Measurements from ENCODE around the gene HTRA3. TPM values are rescaled to one million over a fixed set of nuclear protein-coding genes. Genes with fewer than 3 reads are reported as not detected.

HTRA3 gene
- total and polyA plus RNA-seq, 2 donors: 1.5 to 2.1 TPM

DNA sequence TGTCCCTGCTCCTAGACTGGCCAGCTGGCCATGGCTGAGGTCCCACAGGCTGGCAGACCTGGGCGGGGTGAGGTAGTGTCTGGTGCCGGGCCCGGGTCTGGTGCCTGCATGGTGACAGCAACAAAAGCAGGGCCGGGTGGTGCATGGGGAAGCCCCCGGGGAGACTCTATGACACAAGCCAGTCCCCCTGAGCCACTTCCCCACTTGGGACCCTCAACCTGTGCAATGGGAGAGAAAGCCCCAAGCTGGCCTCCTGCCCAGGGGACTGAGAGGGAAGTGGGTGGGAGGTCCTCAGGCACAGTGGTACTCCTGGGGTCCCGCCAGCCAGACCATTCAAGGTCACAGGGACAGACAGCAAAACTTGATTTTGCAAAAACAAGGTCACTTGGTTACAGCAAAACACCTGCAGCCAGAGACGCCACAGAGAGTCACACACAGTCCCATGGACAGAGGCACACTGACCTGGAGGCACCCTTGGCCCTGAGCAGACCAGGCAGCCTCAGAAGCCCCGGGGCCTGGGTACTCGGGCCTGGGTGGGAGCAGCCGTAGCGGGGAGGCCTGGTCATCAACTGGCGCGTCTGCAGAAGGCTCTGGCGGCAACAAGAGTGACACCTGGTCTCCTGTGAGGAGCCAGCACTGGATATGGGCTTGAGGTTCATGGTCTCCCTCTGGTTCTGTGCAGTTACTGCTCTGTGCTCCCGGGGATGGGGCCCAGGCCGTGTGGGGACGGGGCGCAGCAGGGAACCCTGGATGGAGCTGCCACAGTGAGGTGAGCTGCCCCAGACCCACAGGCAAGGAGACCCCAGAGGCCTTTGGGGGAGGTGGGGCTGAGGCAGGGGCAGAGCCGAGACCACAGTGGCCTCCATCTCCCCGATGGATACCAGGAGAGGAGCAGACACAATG lies 60.6 kb downstream of the HTRA3 start:
- no peak for DNase-seq (ENCODE audit: low read depth in 6 of 9, low spot score in 9 of 9)
- Histone ChIP-seq H3K4me1 (ENCODE audit: control insufficient read depth in 2 of 2, insufficient read depth in 2 of 2, low read length in 2 of 2) (no peaks in the 10 kb centered on the region), H3K36me3 (ENCODE audit: control insufficient read depth in 2 of 2, insufficient read depth in 2 of 2, low read length in 1 of 2) (no peaks in the 10 kb centered on the region), H3K27ac (ENCODE audit: low read depth in 1 of 2, low read length in 1 of 2) (no peak overlapping the region), H3K9me3 (ENCODE audit: control insufficient read depth in 2 of 2, insufficient read depth in 1 of 2, low read length in 1 of 2) (peaks cover 1 to 14% of the 10 kb centered on the region in 2 donors), H3K27me3 (ENCODE audit: control insufficient read depth in 2 of 2, insufficient read depth in 1 of 2, low read length in 1 of 2) (no peaks in the 10 kb centered on the region), H3K4me3 (ENCODE audit: low read length in 2 of 2) (no peak overlapping the region)
- 94% methylated on average over 20 of the region's 20 CpGs for WGBS

DNA sequence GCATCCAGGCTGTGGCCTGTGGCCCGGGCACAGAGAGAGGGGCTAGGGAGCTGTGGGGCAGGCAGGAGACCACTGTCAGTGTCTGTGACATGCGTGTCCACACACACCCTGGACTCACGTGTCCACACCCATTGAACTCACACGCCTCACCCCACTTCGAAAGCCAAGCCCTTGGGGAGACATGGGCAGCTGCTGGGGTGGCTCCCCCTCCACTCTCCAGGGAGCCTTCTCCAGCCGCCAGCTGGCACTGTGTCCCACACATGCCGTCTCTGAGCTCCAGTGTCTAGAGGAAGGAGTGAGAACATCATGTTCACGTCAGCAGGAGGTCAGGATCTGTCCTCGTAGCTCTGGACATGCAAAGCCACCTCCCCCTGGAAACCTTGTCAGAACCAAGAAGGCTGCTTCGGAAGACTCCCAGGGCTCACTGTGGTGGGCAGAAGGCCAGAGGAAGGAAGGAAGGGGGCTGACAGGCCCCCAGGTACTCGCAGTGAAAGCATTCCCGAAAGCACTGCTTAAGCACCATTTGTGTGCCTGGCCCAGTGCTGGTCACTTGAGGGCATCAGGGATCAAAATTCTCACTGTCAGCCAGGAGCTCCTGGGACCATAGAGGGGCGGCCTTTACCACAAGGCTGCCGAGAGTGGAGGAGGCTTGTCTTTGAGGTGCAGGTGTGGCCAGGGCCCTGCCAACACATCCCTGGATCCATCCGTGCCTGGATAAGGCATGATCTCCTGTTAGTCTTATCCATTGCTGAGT lies 61.4 kb downstream of the HTRA3 start:
- peaks cover 1 to 17% of the 10 kb centered on the region in 2 donors for H3K9me3 ChIP-seq (ENCODE audit: control insufficient read depth in 2 of 2, insufficient read depth in 1 of 2, low read length in 1 of 2)
- no peak overlapping the region for H3K4me3 ChIP-seq (ENCODE audit: low read length in 2 of 2)
- DNase-seq (ENCODE audit: low read depth in 6 of 9, low spot score in 9 of 9): no peak
- no peaks in the 10 kb centered on the region for H3K27me3 ChIP-seq (ENCODE audit: control insufficient read depth in 2 of 2, insufficient read depth in 1 of 2, low read length in 1 of 2)
- no peaks in the 10 kb centered on the region for H3K4me1 ChIP-seq (ENCODE audit: control insufficient read depth in 2 of 2, insufficient read depth in 2 of 2, low read length in 2 of 2)
- no peak overlapping the region for H3K27ac ChIP-seq (ENCODE audit: low read depth in 1 of 2, low read length in 1 of 2)
- 83% methylated on average over 15 of the region's 15 CpGs for WGBS
- H3K36me3 ChIP-seq (ENCODE audit: control insufficient read depth in 2 of 2, insufficient read depth in 2 of 2, low read length in 1 of 2): no peaks in the 10 kb centered on the region

DNA sequence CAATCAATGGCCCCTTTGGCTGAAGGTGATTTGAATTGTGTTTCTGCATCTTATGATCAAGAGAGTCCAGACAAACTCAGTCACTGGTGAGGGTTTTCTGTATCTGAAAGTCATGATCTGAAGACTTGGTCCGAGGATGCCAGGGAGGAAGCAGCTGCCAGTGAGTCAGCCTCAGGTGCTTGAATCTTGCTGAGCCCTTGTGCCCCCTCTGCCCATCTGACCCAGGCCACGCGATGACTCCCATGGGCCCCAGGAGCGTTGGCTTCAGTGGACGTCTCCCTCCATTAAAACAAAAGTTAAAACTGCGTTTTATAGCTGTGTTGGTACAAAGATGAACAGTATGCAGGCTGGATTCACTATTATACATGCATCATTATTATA lies 62.0 kb downstream of the HTRA3 start:
- H3K27ac ChIP-seq (ENCODE audit: low read depth in 1 of 2, low read length in 1 of 2): no peak overlapping the region
- no peak for DNase-seq (ENCODE audit: low read depth in 6 of 9, low spot score in 9 of 9)
- H3K9me3 ChIP-seq (ENCODE audit: control insufficient read depth in 2 of 2, insufficient read depth in 1 of 2, low read length in 1 of 2): peaks cover 1 to 19% of the 10 kb centered on the region in 2 donors
- H3K27me3 ChIP-seq (ENCODE audit: control insufficient read depth in 2 of 2, insufficient read depth in 1 of 2, low read length in 1 of 2): no peaks in the 10 kb centered on the region
- no peak overlapping the region for H3K4me3 ChIP-seq (ENCODE audit: low read length in 2 of 2)
- WGBS: 74% methylated on average over 6 of the region's 6 CpGs
- no peaks in the 10 kb centered on the region for H3K36me3 ChIP-seq (ENCODE audit: control insufficient read depth in 2 of 2, insufficient read depth in 2 of 2, low read length in 1 of 2)
- no peaks in the 10 kb centered on the region for H3K4me1 ChIP-seq (ENCODE audit: control insufficient read depth in 2 of 2, insufficient read depth in 2 of 2, low read length in 2 of 2)

DNA sequence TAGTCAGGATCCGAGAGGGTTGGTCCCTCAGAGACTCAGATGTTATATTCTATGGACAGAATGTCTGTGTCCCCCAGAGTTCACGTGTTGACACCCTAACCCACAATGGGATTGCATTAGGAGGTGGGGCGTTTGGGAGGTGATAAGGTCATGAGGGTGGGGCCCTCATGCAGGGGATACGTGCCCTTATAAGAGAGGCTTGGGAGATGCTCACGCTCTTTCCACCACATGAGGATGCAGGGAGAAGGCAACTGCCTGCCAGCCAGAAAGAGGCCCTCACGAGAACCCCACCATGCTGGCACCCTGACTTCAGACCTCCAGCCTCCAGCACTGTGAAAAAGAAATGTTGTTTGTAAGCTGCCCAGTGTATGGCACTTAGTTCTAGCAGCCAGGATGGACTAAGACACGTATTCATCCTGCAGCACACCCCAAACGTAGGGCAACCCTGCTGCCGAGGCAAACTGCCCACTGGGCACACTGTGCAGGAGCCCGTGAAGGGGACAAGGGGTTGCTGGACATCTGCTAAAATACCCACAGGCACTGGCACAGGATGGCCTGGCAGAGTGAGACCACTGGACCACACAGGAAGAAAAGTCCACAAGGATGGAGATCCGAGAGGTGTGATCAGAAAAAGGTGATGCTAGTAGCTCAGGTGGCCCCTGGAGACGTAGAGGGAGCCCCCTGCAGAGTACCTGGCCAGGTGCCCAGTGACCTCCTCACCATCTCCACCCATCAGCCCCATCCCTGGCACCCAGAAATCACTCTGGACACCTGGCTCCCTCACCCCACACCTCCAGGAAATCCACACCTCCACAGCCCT lies 62.7 kb downstream of the HTRA3 start:
- Histone ChIP-seq H3K27me3 (ENCODE audit: control insufficient read depth in 2 of 2, insufficient read depth in 1 of 2, low read length in 1 of 2) (no peaks in the 10 kb centered on the region), H3K36me3 (ENCODE audit: control insufficient read depth in 2 of 2, insufficient read depth in 2 of 2, low read length in 1 of 2) (no peaks in the 10 kb centered on the region), H3K27ac (ENCODE audit: low read depth in 1 of 2, low read length in 1 of 2) (no peak overlapping the region), H3K9me3 (ENCODE audit: control insufficient read depth in 2 of 2, insufficient read depth in 1 of 2, low read length in 1 of 2) (peaks cover 1 to 22% of the 10 kb centered on the region in 2 donors), H3K4me1 (ENCODE audit: control insufficient read depth in 2 of 2, insufficient read depth in 2 of 2, low read length in 2 of 2) (no peaks in the 10 kb centered on the region), H3K4me3 (ENCODE audit: low read length in 2 of 2) (no peak overlapping the region)
- 94% methylated on average over 12 of the region's 12 CpGs for WGBS
- no peak for DNase-seq (ENCODE audit: low read depth in 6 of 9, low spot score in 9 of 9)

DNA sequence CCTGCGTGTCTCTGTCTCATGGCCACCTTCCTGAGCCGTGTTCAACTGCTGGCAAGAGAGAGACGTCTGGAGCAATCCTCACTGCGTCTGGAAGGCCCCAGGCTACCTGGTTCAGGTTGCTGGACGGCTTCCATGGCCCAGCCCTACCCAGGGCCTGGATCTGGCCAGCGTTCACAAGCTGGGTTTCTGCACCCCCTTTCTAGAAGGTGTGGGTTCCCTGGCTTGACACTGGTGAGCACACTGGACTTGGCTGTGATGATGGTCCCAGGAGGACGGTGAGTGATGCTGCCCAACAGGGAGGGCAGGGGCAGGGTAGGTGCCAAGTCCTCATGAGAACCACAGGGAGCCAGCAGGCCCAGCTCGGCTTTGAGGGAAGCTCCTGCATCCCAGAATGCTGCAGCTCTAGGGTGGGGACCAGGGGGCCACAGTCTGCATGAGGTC lies 63.4 kb downstream of the HTRA3 start:
- Histone ChIP-seq H3K9me3 (ENCODE audit: control insufficient read depth in 2 of 2, insufficient read depth in 1 of 2, low read length in 1 of 2) (peaks cover 1 to 22% of the 10 kb centered on the region in 2 donors), H3K4me1 (ENCODE audit: control insufficient read depth in 2 of 2, insufficient read depth in 2 of 2, low read length in 2 of 2) (no peaks in the 10 kb centered on the region), H3K36me3 (ENCODE audit: control insufficient read depth in 2 of 2, insufficient read depth in 2 of 2, low read length in 1 of 2) (no peaks in the 10 kb centered on the region), H3K4me3 (ENCODE audit: low read length in 2 of 2) (no peak overlapping the region), H3K27ac (ENCODE audit: low read depth in 1 of 2, low read length in 1 of 2) (no peak overlapping the region), H3K27me3 (ENCODE audit: control insufficient read depth in 2 of 2, insufficient read depth in 1 of 2, low read length in 1 of 2) (no peaks in the 10 kb centered on the region)
- 87% methylated on average over 8 of the region's 8 CpGs for WGBS
- no peak for DNase-seq (ENCODE audit: low read depth in 6 of 9, low spot score in 9 of 9)

DNA sequence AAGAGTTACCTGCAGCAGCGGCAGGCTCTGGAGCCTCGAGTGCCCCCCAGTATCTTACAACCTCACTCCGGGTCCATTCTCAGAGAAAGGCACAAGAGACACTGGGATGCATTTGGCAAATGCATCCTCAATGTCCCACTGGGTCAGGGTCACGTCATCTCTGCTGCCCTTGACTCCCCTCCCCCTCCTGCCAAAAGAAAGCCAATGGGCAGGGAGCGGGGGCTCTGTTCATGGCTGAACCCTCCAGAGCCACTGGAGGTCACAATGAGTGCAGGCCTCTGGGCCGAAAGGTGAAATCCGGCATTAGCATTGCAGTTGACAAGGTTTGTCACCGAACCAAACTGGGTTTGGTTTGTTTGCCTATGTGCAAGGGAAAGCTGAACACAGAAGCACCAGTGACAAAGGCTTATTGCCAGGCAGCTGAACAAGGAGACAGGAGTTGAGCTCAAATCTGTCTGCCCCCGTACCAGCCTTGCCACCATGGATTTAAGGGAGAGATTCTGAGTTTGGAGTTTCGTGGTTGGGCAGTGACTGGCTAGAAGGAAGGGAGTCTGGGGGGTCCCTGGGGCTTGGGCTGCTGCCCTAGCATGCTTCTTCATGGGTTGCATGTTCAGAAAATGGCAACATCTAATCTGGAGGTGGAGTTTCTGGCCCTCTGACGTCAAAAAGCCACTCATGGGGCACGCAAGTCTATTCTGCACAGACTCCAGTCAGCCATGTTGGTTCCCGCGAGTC lies 64.3 kb downstream of the HTRA3 start:
- no peak overlapping the region for H3K4me3 ChIP-seq (ENCODE audit: low read length in 2 of 2)
- H3K27me3 ChIP-seq (ENCODE audit: control insufficient read depth in 2 of 2, insufficient read depth in 1 of 2, low read length in 1 of 2): no peaks in the 10 kb centered on the region
- WGBS: 96% methylated on average over 14 of the region's 14 CpGs
- DNase-seq (ENCODE audit: low read depth in 6 of 9, low spot score in 9 of 9): no peak
- H3K27ac ChIP-seq (ENCODE audit: low read depth in 1 of 2, low read length in 1 of 2): no peak overlapping the region
- no peaks in the 10 kb centered on the region for H3K36me3 ChIP-seq (ENCODE audit: control insufficient read depth in 2 of 2, insufficient read depth in 2 of 2, low read length in 1 of 2)
- H3K9me3 ChIP-seq (ENCODE audit: control insufficient read depth in 2 of 2, insufficient read depth in 1 of 2, low read length in 1 of 2): peaks cover 1 to 22% of the 10 kb centered on the region in 2 donors
- H3K4me1 ChIP-seq (ENCODE audit: control insufficient read depth in 2 of 2, insufficient read depth in 2 of 2, low read length in 2 of 2): no peaks in the 10 kb centered on the region

DNA sequence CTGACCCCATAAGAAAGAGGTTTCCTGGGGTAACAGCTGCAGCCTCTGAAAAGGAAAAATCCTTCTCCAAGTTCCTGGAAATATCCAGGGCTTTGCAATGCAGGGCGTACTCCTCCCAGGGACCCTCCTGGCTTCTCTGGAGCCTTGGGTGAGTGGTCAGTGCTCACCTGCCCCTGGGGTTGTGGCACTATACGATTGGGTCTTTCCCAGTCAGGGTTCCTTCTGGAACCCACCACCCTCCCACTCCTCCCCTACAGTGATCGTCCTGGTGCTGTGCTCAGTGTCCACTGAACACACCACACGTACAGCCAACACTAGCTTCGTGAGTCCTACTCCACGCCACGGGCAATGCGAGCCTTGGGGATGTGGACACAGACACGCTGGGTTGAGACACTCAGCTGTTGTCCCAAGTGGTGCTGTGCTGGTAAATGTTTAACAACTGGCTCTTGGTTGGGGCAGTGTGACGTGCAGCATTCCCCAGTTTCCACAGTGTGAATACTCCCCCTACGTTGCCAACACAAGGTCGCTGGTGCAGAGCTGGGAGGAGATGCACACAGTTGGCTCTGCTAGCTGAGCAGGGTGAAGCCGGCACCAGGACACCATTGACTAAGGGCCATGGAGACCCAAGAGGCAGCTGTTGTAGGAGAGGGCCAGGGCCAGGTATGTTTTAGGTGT lies 65.4 kb downstream of the HTRA3 start:
- no peak for DNase-seq (ENCODE audit: low read depth in 6 of 9, low spot score in 9 of 9)
- H3K27ac ChIP-seq (ENCODE audit: low read depth in 1 of 2, low read length in 1 of 2): no peak overlapping the region
- WGBS: 98% methylated on average over 13 of the region's 13 CpGs

DNA sequence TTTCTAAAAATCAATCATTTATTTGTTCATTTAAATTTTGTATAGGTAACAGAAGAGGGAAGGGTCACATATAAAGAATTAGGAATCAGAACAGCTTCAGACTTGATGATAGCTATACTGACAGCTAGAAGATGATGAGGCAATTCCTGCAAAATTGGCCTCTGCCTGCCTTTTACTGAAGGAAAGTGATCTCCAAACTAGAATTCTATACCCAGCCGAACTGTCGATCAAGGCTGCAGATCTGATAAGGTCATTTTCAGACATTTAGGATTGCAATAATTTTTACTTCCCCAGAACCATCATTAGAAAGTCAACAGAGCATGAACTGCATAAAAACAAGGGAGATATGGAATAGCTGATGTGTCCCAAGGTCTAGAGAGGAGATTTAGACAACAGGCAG lies 66.3 kb downstream of the HTRA3 start:
- Histone ChIP-seq H3K27me3 (ENCODE audit: control insufficient read depth in 2 of 2, insufficient read depth in 1 of 2, low read length in 1 of 2) (no peaks in the 10 kb centered on the region), H3K4me3 (ENCODE audit: low read length in 2 of 2) (no peak overlapping the region), H3K36me3 (ENCODE audit: control insufficient read depth in 2 of 2, insufficient read depth in 2 of 2, low read length in 1 of 2) (no peaks in the 10 kb centered on the region), H3K9me3 (ENCODE audit: control insufficient read depth in 2 of 2, insufficient read depth in 1 of 2, low read length in 1 of 2) (peaks cover 1 to 22% of the 10 kb centered on the region in 2 donors), H3K27ac (ENCODE audit: low read depth in 1 of 2, low read length in 1 of 2) (no peak overlapping the region), H3K4me1 (ENCODE audit: control insufficient read depth in 2 of 2, insufficient read depth in 2 of 2, low read length in 2 of 2) (no peaks in the 10 kb centered on the region)
- no peak for DNase-seq (ENCODE audit: low read depth in 6 of 9, low spot score in 9 of 9)
- 98% methylated on average over 2 of the region's 2 CpGs for WGBS

More for the DNA sequence above, 65.4 kb downstream of the HTRA3 start:
- peaks cover 1 to 22% of the 10 kb centered on the region in 2 donors for H3K9me3 ChIP-seq (ENCODE audit: control insufficient read depth in 2 of 2, insufficient read depth in 1 of 2, low read length in 1 of 2)
- no peaks in the 10 kb centered on the region for H3K27me3 ChIP-seq (ENCODE audit: control insufficient read depth in 2 of 2, insufficient read depth in 1 of 2, low read length in 1 of 2)
- H3K36me3 ChIP-seq (ENCODE audit: control insufficient read depth in 2 of 2, insufficient read depth in 2 of 2, low read length in 1 of 2): no peaks in the 10 kb centered on the region
- H3K4me3 ChIP-seq (ENCODE audit: low read length in 2 of 2): no peak overlapping the region
- no peaks in the 10 kb centered on the region for H3K4me1 ChIP-seq (ENCODE audit: control insufficient read depth in 2 of 2, insufficient read depth in 2 of 2, low read length in 2 of 2)

Measured in thymus (tissue), 11 donors.